HS-27A (cell line): ENCODE data around the gene THRAP3.

ENCODE experiments used
- DNase-seq: peaks from one replicate; pipeline ENCODE4 v3.0.0-alpha.2; 2012; ENCODE audit warnings: low read depth, missing footprints

THRAP3 gene

GRCh38 chr1:36352125-36352909, 128.1 kb downstream of the THRAP3 start:
- peak; percentile 91 for DNase-seq

- DNase-seq = peak; percentile 76
Observed at GRCh38 chr1:36352910-36353878, 129.0 kb downstream of the THRAP3 start.

GRCh38 chr1:36354486-36354885, 130.2 kb downstream of the THRAP3 start:
- DNase-seq = no peak
